ENCODE data around the gene ENTPD1. TPM values are rescaled to one million over a fixed set of nuclear protein-coding genes. Genes with fewer than 3 reads are reported as not detected.

ENTPD1 gene
- total and polyA plus RNA-seq, 4 experiments from 2014 or later = 1.2 to 1.9 (median 1.6) TPM

DNA sequence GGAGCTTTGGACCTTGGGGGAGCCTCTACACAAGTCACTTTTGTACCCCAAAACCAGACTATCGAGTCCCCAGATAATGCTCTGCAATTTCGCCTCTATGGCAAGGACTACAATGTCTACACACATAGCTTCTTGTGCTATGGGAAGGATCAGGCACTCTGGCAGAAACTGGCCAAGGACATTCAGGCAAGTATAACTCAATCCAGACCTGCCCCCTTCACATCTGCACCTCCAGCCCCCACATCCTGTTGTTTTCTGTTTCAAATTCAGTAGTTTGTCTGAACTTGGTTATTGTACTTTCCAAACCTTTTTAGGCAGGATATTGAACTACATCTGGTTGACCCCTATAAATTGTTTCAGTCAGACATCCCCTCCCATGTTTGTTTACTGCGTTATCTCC lies 89.4 kb downstream of the ENTPD1 start:
- H3K36me3 Mint-ChIP-seq = no peaks in the 10 kb centered on the region
- Histone ChIP-seq H3K36me3 (ENCODE audit: insufficient read depth, low read length) (no peaks in the 10 kb centered on the region), H3K27ac (ENCODE audit: low read depth, low read length) (no peak overlapping the region), H3K4me3 (ENCODE audit: low read length in 2 of 2) (no peak overlapping the region), H3K27me3 (ENCODE audit: insufficient read depth, low read length) (no peaks in the 10 kb centered on the region), H3K4me1 (ENCODE audit: insufficient read depth, low read length) (peaks cover 3% of the 10 kb centered on the region), H3K9me3 (ENCODE audit: control insufficient read depth in 1 of 2, low read length in 2 of 2) (no peaks in the 10 kb centered on the region)
- no peaks in the 10 kb centered on the region for H3K9me3 Mint-ChIP-seq
- POLR2A ChIA-PET (ENCODE audit: partially characterized antibody) = no interaction called here
- H3K27ac Mint-ChIP-seq = no peak overlapping the region
- no peak overlapping the region for H3K4me3 Mint-ChIP-seq
- no peak for DNase-seq
- peaks cover 0 to 6% (median 3%) of the 10 kb centered on the region in 4 donors for H3K4me1 Mint-ChIP-seq
- intact Hi-C loops (cut with micrococcal nuclease) = no loop called here
- CTCF ChIA-PET (ENCODE audit: partially characterized antibody) = interaction anchor here (1.1 to 16.0 kb wide), 3 partner anchors 20 to 152 kb away, joined by 3 to 290 read pairs (median 3); partner anchors contain the start of gene TCTN3
- peaks cover 0 to 2% of the 10 kb centered on the region in 2 donors for H3K27me3 Mint-ChIP-seq

DNA sequence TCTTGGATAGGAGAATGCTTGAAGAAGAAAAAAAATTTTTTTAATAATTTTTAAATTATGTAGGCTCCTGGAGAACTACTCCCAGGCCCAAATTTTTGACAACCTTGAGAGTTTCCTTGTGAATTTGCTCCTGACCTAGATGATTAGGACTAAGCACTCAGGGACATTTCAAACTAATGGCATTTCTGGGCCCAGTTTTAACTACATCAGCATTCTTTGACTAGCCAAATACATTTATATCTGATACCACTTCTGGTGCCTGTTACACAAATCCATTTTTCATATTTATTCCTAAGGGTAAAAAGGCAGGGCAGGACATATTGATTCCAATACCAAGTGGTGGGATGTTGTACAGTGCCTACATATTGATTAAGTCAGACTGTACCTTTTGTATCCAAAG lies 91.0 kb downstream of the ENTPD1 start:
- CTCF ChIA-PET (ENCODE audit: partially characterized antibody) = interaction anchor here (16.0 kb wide), 1 partner anchor 153 kb away, joined by 290 read pairs; the partner anchor contains the start of gene TCTN3
- Mint-ChIP-seq H3K27ac (no peak overlapping the region), H3K36me3 (no peaks in the 10 kb centered on the region), H3K4me3 (no peak overlapping the region), H3K4me1 (no peaks in the 10 kb centered on the region), H3K9me3 (no peaks in the 10 kb centered on the region), H3K27me3 (peaks cover 0 to 2% of the 10 kb centered on the region in 2 donors)
- Histone ChIP-seq H3K4me1 (ENCODE audit: insufficient read depth, low read length) (no peaks in the 10 kb centered on the region), H3K36me3 (ENCODE audit: insufficient read depth, low read length) (no peaks in the 10 kb centered on the region), H3K4me3 (ENCODE audit: low read length in 2 of 2) (no peak overlapping the region), H3K27me3 (ENCODE audit: insufficient read depth, low read length) (no peaks in the 10 kb centered on the region), H3K27ac (ENCODE audit: low read depth, low read length) (no peak overlapping the region), H3K9me3 (ENCODE audit: control insufficient read depth in 1 of 2, low read length in 2 of 2) (no peaks in the 10 kb centered on the region)
- intact Hi-C loops (cut with micrococcal nuclease) = no loop called here
- POLR2A ChIA-PET (ENCODE audit: partially characterized antibody) = no interaction called here
- no peak for DNase-seq

DNA sequence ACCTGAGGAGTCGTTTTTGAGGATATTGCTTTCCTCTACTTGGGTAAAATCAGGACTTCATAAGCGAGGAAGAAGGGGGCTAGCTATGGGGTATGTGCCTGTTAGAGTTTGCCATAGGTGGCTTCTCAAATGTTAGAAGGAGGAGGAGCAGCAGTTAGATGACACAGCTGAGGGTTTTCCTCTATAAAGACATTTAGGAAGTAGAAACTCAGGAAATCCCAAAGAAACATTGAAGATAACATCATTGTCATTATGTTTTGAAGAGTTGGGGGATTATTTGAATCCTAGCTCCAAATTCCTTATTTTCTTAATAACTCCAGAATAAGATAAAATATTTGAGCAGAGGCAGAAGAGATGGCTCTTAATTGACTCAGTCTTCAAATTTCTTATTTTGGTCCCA lies 92.9 kb downstream of the ENTPD1 start:
- Mint-ChIP-seq H3K4me3 (no peak overlapping the region), H3K4me1 (no peaks in the 10 kb centered on the region), H3K9me3 (no peaks in the 10 kb centered on the region), H3K27me3 (peaks cover 0 to 2% of the 10 kb centered on the region in 2 donors), H3K27ac (no peak overlapping the region), H3K36me3 (no peaks in the 10 kb centered on the region)
- POLR2A ChIA-PET (ENCODE audit: partially characterized antibody) = no interaction called here
- Histone ChIP-seq H3K36me3 (ENCODE audit: insufficient read depth, low read length) (no peaks in the 10 kb centered on the region), H3K4me1 (ENCODE audit: insufficient read depth, low read length) (no peaks in the 10 kb centered on the region), H3K27ac (ENCODE audit: low read depth, low read length) (no peak overlapping the region), H3K9me3 (ENCODE audit: control insufficient read depth in 1 of 2, low read length in 2 of 2) (no peaks in the 10 kb centered on the region), H3K27me3 (ENCODE audit: insufficient read depth, low read length) (no peaks in the 10 kb centered on the region), H3K4me3 (ENCODE audit: low read length in 2 of 2) (no peak overlapping the region)
- DNase-seq = no peak
- CTCF ChIA-PET (ENCODE audit: partially characterized antibody) = interaction anchor here (0.9 to 16.0 kb wide), 3 partner anchors 9 to 155 kb away, joined by 3 to 290 read pairs (median 8); partner anchors contain the start of gene TCTN3
- intact Hi-C loops (cut with micrococcal nuclease) = no loop called here

DNA sequence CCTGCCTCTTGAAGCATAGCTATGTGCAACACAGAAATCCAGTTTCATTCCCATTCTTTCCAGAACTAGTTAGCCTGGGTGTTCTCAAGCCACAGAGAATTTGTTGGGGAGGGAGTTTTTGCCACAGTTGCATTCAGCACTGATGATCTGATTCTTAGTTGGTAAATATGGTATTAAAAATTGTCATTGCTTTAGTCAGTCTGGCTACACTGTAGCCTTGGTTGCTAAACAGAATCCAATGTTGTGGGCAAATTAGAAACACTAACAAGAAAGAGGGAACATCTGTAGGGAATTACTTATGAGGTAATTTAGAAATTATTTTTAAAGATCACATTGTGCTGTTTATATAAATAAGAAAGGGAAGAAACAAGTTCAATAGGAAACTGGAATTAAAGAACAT lies 94.8 kb downstream of the ENTPD1 start:
- no peaks in the 10 kb centered on the region for H3K36me3 ChIP-seq (ENCODE audit: insufficient read depth, low read length)

DNA sequence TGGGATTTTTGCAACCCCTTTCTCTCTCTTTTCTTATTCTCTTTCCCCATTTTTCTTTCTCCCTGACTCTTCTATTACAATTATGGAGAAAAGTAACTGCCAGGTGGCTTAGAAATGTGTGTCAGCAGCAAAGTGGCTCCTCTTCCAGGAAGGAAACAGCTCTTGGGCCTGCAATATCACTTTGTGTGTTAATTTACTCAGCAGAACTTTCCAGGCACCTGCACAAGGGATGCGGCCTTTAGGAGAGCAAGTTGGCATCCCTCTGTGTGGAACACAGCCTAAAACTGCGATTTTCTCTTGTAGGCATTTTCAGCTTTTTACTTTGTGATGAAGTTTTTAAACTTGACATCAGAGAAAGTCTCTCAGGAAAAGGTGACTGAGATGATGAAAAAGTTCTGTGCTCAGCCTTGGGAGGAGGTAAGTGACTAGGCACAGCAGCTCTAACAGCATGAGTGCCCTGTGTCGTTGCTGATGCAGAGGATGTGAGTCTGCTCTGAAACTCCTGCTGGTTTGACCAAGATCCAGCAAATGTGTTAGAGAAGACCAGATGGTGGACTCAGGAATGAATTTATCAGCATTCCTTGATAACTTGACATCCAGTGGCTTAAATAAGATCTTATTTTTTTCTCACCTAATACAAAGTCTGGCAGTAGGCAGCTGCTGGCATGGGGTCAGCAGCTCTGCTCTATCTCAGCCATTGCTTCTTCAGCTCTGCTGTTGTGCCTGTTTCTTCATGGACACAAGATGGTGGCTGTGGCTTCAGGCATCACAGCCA lies 104.4 kb downstream of the ENTPD1 start:
- DNase-seq = no peak
- ChIA-PET POLR2A (ENCODE audit: partially characterized antibody) (no interaction called here), CTCF (ENCODE audit: partially characterized antibody) (interaction anchor here (0.6 to 1.5 kb wide), 3 partner anchors 18 to 167 kb away, joined by 3 to 4 read pairs (median 4); partner anchors contain the start of gene TCTN3)
- H3K4me3 Mint-ChIP-seq = no peak overlapping the region
- H3K4me1 Mint-ChIP-seq = peaks cover 0 to 7% (median 5%) of the 10 kb centered on the region in 4 donors
- Histone ChIP-seq H3K4me3 (ENCODE audit: low read length in 2 of 2) (no peak overlapping the region), H3K27me3 (ENCODE audit: insufficient read depth, low read length) (no peaks in the 10 kb centered on the region), H3K36me3 (ENCODE audit: insufficient read depth, low read length) (no peaks in the 10 kb centered on the region), H3K27ac (ENCODE audit: low read depth, low read length) (no peak overlapping the region), H3K9me3 (ENCODE audit: control insufficient read depth in 1 of 2, low read length in 2 of 2) (no peaks in the 10 kb centered on the region), H3K4me1 (ENCODE audit: insufficient read depth, low read length) (peaks cover 4% of the 10 kb centered on the region)
- H3K9me3 Mint-ChIP-seq = peaks cover 0 to 5% (median 0%) of the 10 kb centered on the region in 8 donors
- intact Hi-C loops (cut with micrococcal nuclease) = no loop called here
- H3K27me3 Mint-ChIP-seq = peaks cover 6 to 8% of the 10 kb centered on the region in 2 donors
- peak overlapping the region in 1 of 7 donors; percentile 37 for H3K27ac Mint-ChIP-seq
- H3K36me3 Mint-ChIP-seq = peaks cover 0 to 5% of the 10 kb centered on the region in 2 donors

More for the DNA sequence above, 94.8 kb downstream of the ENTPD1 start:
- DNase-seq = no peak
- intact Hi-C loops (cut with micrococcal nuclease) = no loop called here
- Mint-ChIP-seq H3K27me3 (peaks cover under 1 to 1% of the 10 kb centered on the region in 2 donors), H3K4me3 (no peak overlapping the region), H3K36me3 (no peaks in the 10 kb centered on the region), H3K27ac (no peak overlapping the region), H3K9me3 (peaks cover 0 to 6% (median 0%) of the 10 kb centered on the region in 8 donors), H3K4me1 (no peaks in the 10 kb centered on the region)
- Histone ChIP-seq H3K27ac (ENCODE audit: low read depth, low read length) (no peak overlapping the region), H3K27me3 (ENCODE audit: insufficient read depth, low read length) (no peaks in the 10 kb centered on the region), H3K4me3 (ENCODE audit: low read length in 2 of 2) (no peak overlapping the region), H3K9me3 (ENCODE audit: control insufficient read depth in 1 of 2, low read length in 2 of 2) (no peaks in the 10 kb centered on the region), H3K4me1 (ENCODE audit: insufficient read depth, low read length) (no peaks in the 10 kb centered on the region)
- CTCF ChIA-PET (ENCODE audit: partially characterized antibody) = interaction anchor here (1.0 to 16.0 kb wide), 2 partner anchors 9 to 157 kb away, joined by 3 to 290 read pairs; partner anchors contain the start of gene TCTN3
- POLR2A ChIA-PET (ENCODE audit: partially characterized antibody) = no interaction called here

DNA sequence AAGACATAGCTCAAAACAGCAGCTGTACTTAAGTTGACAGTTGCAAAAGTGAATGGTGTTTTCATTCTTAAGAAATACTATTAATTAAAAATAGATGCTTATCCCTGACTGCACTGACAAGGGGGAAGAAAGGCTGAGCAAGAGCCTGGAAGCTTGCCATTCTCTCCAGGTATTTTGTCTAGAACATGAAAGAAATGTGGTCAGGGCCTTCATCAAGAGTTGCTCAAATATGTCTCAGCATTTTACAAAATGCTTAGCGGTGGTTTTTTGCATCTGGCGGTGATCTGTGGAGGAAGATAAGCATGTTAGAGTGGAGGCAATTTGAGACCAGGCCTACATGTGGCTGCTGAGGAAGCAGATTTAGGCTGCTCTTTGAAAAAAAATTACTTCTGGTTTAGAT lies 105.4 kb downstream of the ENTPD1 start:
- H3K9me3 ChIP-seq (ENCODE audit: control insufficient read depth in 1 of 2, low read length in 2 of 2) = no peaks in the 10 kb centered on the region
- H3K36me3 ChIP-seq (ENCODE audit: insufficient read depth, low read length) = no peaks in the 10 kb centered on the region
- Mint-ChIP-seq H3K9me3 (no peaks in the 10 kb centered on the region), H3K4me1 (peaks cover 0 to 7% (median 6%) of the 10 kb centered on the region in 4 donors), H3K4me3 (no peak overlapping the region), H3K36me3 (no peaks in the 10 kb centered on the region), H3K27ac (no peak overlapping the region), H3K27me3 (peaks cover 4 to 6% of the 10 kb centered on the region in 2 donors)
- intact Hi-C loops (cut with micrococcal nuclease) = no loop called here
- H3K4me3 ChIP-seq (ENCODE audit: low read length in 2 of 2) = no peak overlapping the region
- ChIA-PET CTCF (ENCODE audit: partially characterized antibody) (no interaction called here), POLR2A (ENCODE audit: partially characterized antibody) (no interaction called here)
- DNase-seq = no peak
- peaks cover 4% of the 10 kb centered on the region for H3K4me1 ChIP-seq (ENCODE audit: insufficient read depth, low read length)
- no peak overlapping the region for H3K27ac ChIP-seq (ENCODE audit: low read depth, low read length)
- no peaks in the 10 kb centered on the region for H3K27me3 ChIP-seq (ENCODE audit: insufficient read depth, low read length)

All from CD4-positive, alpha-beta memory T cell (primary cell).